ENCODE measurements around the gene TMEM106A.
"Not testable (repeated sequence)": the region's sequence is repeated elsewhere in the genome, so short reads cannot be mapped to it uniquely, and the experiment has no call there.

Gene TMEM106A, protein sequence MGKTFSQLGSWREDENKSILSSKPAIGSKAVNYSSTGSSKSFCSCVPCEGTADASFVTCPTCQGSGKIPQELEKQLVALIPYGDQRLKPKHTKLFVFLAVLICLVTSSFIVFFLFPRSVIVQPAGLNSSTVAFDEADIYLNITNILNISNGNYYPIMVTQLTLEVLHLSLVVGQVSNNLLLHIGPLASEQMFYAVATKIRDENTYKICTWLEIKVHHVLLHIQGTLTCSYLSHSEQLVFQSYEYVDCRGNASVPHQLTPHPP

DNA sequence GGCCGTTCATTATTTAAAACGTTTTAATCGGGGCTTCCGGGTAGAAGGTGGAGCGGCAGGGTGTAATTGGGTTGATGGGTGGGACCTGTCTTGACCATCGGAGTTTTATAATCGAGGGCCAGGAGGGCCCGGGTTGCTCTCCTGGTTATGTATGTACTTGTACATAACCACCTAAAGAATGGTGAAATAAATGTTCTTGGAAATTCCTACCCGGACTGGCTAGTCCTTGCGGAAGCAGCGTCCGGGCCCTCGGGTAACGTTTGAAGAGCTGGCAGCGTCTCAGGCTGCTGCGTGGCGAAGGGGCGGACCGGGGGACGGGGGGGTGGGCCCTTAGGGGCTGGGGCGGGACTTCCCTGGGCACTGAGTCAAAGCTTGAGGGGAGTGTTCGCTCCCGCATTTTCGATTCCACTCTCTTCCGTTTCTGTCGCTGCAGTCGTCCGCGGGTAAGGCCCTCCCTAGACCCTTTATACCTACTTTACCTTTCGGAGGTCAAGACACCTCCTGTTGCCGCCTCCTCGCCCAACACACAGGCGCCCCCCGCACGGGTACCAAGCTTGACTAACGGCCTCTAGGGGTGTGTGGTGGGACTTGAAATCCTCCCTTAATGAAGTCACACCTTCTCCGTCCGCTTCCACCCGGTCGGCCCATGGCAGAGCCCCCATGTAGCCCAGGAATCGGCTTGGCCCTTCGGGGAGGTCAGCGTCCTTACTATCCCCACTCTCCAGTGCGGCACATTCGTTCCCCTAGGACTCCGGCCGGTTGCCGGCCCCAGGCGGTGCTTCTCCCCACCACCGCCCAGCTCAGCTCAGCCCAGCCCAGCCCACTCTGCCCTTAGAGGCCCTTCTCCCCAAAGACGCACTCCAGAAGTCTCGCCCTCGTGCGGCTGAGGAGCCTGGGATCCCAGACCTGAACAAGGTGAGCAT, at the start of gene TMEM106A:
Gene TMEM106A (plus strand): TSS at position 396 of the 923 bp plus-strand sequence. CDS start 1,167 bp downstream, outside the sequence.
- peak; percentile 84 for DNase-seq

DNA sequence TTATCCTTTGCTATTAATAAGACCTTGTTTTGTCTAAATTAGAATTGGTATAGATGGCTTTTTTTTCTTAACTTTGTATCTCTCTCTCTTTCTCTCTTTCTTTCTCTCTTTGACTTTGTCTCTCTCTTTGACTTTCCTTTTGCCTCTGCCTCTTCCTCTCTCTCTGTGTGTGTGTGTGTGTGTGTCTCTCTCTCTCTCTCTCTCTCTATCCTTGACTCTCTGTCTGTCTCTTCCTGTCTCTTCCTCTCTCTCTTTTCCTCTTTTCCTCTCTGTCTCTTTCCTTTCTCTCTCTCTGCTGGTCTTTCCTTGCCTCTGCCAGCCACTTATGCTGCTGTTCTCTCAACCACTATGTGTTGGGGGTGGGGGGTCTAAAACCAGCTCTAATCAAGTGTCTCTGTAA, 45.7 kb upstream of the TMEM106A start:
- not testable (repeated sequence) for DNase-seq

DNA sequence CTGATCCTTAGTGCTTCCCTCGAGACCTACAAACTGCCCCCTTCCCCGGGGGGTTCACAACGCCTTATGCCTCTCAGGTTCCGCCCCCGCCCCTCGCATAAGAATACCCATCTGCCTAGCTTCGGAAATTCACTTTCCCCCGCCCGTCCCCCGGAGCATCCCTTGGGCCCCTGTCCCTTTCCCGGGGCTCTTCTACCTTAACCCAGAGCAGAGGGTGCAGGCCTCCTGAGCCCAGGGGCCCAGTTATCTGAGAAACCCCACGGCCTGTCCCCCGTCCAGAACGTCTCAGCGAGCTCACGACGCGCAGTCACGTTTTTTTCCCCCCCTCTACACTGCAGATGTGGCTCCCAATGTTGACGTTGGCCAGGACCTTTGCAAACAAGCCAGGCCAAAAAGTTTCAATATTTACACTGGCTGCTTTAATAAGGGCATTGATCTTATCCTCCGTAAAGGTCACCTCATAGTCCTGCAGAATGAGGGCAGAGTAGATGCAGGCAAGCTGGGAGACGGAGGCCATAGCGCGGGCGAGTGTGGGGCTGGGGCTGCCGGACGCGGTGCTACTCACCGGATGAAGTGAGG, 42.0 kb upstream of the TMEM106A start:
- DNase-seq = peak; percentile 30

DNA sequence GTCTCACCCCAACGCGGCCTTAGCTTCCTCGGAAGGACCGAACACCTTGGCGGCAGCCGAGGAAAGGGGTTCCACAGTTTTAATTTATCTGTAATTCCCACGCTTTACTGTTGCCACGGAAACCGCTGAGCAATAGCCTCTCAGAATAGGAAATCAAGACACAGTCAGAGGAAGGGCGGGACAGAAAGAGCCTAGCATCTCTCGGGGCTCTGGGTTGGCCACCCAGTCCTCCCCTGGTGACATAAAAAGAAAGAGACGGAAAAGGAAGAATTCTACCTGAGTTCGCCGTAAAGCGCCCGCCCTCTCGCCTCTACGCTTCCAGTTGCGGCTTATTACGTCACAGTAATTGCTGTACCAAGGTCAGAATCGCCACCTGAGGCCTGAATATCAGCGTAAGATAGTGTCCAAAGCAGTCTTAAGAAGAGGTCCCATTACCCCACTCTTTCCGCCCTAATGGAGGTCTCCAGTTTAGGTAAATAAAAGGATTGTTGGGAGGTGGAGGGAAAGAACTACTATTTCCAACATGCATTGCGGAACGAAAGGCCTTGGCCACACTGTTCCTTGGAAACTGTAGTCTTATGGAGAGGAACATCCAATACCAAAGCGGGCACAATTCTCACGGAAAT, 41.4 kb upstream of the TMEM106A start:
- DNase-seq = peak; percentile 91

DNA sequence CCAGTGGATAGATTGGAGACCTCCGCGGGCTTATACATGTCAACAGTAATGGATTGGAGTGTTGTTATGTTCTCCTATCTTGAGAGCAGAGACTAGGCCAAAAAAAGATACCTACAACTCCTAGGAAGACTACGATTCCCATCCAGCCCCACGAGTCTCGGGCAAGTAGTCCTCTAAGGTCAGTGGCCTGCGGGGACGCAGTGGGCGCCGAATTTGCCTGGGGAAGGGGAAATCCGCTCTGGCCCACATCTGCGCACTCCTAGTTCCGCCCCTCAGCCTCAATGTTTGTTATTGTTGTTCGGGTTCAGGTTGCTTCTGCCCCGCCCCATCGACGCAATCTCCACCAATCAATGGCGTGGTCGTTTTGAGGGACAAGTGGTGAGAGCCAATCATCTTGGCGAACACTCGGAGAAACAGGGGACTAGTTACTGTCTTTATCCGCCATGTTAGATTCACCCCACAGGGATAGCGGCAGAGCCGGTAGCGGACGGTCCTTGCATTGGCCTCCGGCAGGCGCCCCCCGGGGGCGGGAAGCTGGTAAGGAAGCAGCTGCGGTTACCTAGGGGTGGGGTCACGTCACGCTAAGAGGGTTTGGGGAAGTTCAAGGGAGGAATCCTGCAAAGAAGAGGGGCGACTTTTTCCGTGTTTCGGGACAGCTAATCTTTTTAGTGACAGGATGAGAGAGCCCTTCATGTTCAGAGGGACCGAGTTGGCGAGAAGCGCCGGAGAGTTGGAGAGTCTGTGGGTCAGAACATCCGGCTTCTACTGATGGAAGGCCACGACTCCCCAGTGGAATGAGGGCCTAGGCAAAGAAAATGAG, 40.7 kb upstream of the TMEM106A start, which contains the start of gene NBR1:
Gene NBR1 (plus strand): TSS at position 449 of the 820 bp plus-strand sequence. CDS start 4,586 bp downstream, outside the sequence.
- DNase-seq = peak; percentile 96

DNA sequence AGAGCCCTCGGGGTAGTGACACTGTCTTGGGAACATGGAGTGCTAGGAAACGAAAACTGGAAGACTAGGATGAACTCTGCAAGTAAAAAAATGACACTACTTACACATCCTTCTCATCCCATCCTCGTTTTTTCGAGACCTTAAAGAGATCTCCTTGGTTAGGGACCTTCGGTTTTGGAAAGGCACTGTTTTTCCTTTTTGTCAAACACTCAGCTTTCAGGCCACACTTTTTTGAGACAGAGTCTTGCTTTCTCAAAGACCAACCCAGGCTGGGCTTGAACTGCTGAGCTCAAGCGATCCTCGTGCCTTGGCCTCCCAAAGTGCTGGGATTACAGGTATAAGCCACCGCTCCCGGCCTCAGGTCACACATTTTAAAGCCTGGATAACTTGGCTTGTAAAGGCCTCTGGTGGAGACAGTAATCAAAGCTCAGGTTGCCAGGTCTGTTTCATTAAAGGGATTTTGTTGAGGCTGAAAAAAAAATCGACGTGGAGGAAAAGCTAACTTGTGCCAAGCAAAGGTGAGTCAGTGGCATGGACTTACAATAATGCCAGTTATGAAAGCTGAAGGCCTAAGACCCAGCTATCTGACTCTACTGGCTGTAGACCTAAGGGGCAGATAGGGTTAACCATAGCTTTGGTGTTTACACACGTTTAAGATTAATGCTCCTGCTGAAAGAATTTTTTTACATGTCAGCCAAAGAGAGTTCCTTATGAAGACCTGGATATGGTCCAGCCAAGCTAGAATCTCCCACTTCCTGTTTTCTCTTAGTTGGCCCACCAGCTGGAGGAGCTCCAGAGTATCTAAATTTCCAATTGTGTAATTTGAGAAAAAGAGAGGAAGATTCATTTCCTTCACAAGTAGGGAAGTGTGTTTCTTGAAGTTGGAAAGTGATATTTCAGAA, 39.8 kb upstream of the TMEM106A start:
- peak; percentile 10 for DNase-seq

DNA sequence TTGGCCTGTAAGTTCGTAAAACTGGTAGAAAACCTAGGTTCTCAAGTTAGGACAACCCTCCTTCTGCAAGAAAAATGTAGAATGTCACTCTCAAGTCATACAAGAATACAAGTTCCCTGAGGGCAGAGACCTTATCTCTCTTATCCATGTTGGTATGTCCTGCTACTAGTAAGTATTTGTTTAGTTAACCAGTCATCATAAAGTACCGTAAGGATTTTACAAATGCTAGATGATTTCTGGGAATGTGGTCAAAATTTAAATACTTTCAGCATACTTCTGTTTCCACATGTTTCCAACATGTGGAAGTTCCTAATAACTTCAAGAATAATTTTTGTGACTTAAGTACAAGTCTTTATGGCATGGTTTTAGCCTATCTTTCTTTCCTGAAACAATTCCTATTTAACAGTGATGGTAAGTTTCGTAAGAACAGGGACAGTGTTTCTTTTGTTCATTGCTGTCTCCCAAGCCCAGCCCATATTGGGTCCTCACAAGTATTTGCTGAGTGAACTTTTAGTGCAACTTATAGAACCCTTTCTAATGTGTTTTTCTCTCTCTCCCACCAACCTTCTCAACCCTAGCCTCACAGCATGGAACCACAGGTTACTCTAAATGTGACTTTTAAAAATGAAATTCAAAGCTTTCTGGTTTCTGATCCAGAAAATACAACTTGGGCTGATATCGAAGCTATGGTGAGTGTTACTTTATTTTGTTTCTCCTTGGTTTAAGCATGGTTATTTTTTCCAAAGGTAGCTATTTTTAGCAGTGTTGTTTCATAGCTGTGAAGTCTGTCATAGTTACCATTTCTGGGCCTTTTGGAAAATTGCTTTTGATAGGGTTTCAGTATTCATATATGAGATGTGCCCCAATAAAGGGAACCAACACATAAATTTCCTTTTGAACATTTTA, 36.2 kb upstream of the TMEM106A start:
- no peak for DNase-seq

DNA sequence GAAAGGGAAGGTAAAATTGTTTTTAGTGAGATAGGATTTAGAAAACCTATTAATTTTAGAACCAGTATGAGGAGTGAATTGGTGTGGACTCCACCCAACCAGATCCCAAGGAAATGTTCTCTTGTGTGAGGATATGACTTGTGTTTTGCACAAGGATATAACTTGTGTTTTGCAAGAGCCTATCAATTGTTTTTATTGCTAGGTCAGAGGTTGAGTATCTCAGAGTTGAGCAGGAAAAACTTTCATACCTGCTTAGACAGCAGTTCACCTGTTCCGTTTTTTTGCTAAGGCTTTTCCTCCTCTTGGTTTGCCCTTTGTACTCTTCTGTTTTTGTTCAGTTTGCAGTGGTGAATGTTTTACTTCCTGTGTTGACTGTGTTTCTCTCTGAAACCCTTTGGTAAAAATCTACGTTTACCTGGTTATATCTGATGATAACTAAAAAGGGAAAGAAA, 35.5 kb upstream of the TMEM106A start:
- DNase-seq = no peak

DNA sequence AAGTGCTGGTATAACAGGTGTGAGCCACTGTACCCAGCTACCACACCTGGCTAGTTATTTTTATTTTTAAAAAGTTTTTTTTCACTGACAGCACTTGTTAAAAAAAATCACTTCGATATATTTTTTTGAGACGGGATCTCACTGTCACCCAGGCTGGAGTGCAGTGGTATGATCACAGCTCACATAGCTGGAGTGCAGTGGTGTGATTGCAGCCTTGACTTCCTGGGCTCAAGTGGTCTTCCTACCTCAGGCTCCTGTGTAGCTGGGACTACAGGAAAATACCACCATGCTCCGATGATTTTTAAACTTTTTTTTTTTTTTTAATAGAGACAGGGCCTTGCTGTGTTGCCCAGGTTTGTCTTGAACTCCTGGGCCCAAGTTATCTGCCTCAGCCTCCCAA, 27.8 kb upstream of the TMEM106A start:
- DNase-seq = no peak

DNA sequence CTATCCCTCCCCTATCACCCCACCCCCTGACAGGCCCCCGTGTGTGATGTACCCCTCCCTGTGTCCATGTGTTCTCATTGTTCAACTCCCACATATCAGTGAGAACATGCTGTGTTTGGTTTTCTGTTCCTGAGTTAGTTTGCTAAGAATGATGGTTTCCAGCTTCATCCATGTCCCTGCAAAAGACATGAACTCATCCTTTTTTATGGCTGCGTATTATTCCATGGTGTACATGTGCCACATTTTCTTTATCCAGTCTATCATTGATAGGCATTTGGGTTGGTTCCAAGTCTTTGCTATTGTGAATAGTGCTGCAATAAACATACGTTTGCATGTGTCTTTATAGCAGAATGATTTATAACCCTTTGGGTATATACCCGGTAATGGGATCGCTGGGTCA, 25.0 kb upstream of the TMEM106A start:
- not testable (repeated sequence) for DNase-seq

DNA sequence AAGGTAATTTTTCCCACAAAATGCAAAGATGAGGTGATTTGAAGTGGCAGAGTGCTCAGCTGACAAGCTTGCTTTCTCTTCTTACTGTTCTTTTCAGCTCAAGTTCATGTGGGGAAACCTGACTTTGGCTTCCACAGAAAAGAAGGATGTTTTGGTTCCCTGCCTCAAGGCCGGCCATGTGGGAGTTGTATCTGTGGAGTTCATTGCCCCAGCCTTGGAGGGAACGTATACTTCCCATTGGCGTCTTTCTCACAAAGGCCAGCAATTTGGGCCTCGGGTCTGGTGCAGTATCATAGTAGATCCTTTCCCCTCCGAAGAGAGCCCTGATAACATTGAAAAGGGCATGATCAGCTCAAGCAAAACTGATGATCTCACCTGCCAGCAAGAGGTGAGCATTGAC, 18.4 kb upstream of the TMEM106A start:
- DNase-seq = no peak

DNA sequence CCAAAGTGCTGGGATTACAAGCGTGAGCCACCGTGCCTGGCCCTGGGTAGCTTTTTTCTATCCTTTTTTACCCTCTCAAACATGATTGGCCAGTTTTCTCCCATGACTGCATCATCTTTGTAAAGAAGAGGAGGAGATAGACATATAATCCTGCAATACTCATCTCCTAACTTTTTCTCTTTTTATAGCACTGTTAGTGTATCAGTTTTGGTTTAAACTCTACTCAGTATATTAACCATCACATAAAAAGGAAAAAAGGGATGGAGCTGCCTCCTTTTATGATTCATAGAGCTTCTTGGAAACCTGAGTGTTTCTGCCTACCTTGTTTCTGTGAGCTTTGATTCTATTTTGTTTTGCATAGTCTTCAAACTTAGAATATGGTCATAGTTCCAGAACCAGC, 12.0 kb upstream of the TMEM106A start:
- DNase-seq = no peak

DNA sequence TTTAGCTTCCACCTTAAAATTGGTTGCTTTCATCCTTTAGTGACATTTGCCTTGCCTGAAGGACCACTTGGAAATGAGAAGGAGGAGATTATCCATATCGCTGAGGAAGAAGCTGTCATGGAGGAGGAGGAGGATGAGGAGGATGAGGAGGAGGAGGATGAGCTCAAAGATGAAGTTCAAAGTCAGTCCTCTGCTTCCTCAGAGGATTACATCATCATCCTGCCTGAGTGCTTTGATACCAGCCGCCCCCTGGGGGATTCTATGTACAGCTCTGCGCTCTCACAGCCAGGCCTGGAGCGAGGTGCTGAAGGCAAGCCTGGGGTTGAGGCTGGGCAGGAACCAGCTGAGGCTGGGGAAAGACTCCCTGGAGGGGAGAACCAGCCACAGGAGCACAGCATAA, 11.5 kb upstream of the TMEM106A start:
- DNase-seq = no peak

DNA sequence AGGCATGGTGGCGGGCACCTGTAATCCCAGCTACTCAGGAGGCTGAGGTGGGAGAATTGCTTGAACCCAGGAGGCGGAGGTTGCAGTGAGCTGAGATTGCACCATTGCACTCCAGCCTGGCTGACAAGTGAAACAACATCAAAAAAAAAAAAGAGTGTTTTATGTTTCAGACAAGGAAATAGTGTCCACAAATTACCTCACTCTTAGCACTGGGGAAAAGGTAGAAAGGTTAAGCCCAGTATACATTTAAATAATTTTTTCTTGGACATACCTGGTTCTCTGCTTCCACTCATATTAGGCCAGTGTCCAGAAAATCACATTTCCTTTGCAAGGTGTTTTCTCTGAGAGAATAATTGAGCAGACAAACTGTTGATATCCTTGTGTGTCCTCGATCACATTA, 8.7 kb upstream of the TMEM106A start:
- DNase-seq = not testable (repeated sequence)

DNA sequence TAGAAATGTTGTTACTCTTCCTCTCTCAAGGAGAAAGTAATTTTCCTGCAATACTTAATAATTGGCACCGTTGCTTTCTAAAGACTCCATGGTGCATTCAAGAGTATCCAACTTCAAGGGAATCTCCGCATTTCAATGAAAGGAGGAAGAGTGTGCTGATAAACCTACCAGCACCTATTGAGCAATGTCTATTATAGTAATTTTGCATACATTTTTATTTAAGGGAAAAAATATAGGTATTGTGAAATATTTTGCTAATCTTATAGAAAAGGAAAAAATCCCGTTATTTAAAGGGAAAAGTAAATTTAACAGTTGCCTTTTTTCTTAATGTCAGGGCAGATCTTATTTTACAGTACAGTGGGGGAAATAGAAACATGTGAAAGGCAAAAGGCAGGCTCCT, 1.1 kb upstream of the TMEM106A start:
- DNase-seq = no peak

DNA sequence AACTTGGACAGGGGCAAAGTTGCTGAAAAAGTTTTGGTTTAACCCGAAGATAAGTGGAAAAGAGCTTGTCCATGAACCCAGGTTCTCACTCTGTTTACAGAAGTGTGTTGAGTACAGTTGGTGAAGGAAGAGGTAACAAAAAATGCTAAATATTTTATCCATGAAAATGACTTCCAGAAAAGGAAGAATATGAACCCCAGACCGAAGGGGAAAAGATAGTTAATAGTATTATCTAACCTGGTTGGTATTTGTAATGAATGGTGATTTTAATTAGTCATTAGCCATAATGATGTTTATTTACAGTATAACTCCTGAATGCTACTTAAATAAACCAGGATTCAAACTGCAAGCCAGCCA, 574 bp upstream of the TMEM106A start:
- no peak for DNase-seq

DNA sequence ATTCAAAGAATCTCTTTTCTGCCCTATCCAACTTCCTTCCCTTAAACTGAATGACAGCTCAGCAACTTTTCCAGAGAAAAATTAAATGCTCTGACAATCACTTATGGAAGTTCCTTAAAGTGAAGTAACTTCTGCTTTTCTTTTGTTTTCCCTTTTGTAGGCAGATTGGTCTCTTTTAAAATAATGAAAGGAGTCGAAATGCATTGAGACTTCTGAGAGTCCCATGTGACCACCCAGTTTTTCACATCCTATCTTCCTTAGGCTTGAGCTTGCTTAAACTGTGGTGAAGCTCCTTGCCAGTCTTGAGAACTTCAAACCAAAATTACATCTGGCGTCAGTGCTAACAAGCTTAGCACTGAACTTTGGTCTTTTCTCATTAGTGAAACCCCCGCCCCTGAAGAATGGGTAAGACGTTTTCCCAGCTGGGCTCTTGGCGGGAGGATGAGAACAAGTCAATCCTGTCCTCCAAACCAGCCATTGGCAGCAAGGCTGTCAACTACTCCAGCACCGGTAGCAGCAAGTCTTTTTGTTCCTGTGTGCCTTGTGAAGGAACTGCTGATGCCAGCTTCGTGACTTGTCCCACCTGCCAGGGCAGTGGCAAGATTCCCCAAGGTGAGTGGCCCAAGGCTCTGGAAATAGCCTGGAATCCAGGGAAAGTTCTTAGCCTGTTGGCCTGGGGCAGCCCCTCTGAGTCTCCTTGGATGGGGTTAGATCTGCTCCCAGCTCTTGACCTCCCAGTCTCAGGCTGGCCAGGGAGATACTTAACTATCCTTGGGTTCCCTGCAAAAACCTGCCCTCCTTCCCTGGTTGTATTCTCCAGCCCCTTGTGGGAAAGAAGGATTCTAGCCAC, 1.2 kb downstream of the TMEM106A start:
- DNase-seq = peak; percentile 7

DNA sequence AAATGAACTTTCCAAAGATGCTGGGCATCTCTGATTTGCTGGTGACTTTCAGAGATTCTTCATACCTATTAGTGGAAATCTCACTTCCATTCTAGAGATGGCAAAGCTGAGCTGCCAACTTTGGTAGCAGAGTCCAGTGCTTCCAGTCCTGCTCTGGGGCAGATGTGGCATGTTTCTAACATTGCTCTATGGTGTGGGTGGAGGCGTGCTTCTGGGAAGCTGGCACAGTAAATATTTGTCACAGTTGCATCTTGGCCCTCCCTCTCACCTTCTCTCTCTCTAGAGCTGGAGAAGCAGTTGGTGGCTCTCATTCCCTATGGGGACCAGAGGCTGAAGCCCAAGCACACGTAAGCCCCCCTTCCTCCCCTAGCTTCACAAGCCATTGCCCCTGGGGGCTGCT, 1.9 kb downstream of the TMEM106A start:
- DNase-seq = no peak

DNA sequence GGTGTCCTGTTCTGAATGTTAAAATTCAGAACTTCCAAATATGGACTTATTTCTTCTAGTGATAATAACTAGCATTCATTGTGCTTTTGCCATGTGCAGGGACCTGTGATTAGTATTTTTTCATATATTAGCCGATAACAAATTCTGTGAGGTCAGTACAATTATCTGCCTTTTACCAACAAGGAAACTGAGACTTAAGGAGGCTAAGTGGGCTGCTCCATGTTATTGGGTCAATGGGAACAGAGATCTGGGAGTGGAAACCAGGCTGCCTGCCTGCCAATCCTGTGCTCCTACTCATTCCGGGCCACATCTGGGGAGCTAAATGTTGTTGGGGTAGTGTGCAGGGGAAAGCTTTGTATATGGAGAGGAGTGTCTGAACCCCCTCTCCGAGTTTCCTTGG, 3.7 kb downstream of the TMEM106A start:
- DNase-seq = no peak
